GM12874 (cell line): ENCODE data around the gene FOXF1.

Experiments used
- TF ChIP-seq, protein P1 (sequence below): IDR thresholded peaks from 2 replicates; pipeline ENCODE4 v1.5.1; 2011; ENCODE audit warnings: low read depth, mild to moderate bottlenecking, control low read depth, low read length, moderate library complexity; ENCODE audit not compliant: insufficient read depth

Gene FOXF1

DNA sequence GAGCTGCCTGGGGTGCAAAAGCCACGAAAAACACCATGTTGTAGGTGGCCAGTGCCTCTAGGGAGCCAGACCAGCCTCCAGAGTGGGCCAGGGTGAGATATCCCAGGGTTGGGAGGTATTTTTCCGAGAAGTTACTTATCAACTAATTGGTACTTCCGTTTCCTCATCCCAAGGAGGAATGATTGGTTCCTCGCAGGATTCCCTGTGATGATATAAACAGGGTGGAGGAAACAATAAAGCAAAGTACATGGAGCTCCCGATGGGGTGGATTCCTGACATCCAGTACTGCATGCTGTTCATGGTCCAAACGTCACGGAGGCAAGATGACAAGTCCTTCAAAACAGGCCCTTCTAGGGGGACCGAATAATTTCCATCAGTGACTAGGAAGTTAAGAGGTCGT, 39.4 kb upstream of the FOXF1 start:
- TF ChIP-seq, protein P1, sequence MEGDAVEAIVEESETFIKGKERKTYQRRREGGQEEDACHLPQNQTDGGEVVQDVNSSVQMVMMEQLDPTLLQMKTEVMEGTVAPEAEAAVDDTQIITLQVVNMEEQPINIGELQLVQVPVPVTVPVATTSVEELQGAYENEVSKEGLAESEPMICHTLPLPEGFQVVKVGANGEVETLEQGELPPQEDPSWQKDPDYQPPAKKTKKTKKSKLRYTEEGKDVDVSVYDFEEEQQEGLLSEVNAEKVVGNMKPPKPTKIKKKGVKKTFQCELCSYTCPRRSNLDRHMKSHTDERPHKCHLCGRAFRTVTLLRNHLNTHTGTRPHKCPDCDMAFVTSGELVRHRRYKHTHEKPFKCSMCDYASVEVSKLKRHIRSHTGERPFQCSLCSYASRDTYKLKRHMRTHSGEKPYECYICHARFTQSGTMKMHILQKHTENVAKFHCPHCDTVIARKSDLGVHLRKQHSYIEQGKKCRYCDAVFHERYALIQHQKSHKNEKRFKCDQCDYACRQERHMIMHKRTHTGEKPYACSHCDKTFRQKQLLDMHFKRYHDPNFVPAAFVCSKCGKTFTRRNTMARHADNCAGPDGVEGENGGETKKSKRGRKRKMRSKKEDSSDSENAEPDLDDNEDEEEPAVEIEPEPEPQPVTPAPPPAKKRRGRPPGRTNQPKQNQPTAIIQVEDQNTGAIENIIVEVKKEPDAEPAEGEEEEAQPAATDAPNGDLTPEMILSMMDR: no peak

DNA sequence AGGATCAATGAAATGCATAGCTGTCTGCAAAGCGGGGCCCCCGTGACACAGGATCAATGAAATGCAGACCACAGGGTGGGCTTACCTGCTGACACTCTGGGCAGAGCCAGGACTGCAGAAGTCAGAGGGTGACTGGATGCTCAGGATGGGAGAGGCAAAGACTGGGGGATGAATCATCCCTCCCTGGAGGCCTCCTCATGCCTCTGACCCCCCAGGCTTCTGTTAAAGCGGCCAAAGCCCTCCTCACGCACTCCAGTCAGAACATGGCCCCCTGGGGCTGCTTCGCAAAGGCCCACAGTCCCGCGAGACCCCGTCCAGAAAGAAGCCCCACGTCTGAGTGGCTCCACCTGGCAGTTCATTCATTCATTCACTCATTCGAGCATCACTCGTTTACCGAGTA, 38.4 kb upstream of the FOXF1 start:
- TF ChIP-seq, protein P1: no peak

- TF ChIP-seq, protein P1: no peak
Measured at GRCh38 chr16:86472366-86472765, 38.0 kb upstream of the FOXF1 start.

GRCh38 chr16:86476956-86477534, 33.3 kb upstream of the FOXF1 start:
- TF ChIP-seq, protein P1: no peak

GRCh38 chr16:86477642-86478041, 32.7 kb upstream of the FOXF1 start:
- TF ChIP-seq, protein P1: no peak

DNA sequence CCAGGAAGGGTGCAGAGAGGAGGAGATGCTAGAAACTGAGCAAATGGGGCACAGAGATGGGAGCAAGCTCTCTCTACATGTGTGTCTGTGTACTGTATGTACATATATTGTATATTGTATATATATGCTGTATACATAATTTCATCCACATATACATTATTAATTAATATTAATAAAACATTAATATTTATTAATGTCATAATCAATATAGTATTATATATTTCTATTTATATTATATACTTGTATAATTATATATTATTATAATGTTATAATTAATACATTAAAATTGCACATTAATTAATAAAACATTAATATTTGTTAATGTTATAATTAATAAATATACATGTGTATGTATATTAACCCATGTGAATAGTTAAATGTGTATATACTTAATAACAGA, 31.5 kb upstream of the FOXF1 start:
- TF ChIP-seq, protein P1: no peak

DNA sequence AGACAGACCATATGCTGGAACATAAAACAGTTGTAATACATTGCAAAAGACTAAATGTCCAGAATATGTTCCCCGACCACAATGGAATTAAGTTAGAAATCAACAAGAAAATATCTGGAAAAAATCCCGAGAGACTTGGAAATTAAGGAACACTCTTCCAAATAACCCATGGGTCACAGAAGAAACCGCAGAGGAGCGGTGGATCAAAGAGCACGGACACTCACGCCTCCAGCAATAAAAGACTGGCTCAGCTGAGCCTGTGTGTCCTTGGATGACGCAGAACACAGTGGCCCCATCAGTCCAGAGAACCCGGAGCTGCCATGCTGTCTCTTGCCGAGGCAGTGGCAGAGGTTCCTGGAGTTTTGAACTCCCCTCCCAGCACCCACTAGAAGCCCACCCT, 30.9 kb upstream of the FOXF1 start:
- TF ChIP-seq, protein P1: no peak
